ENCODE data around the gene NR3C2.

NR3C2 gene

GRCh38 chr4:148255344-148255720 lies 186.9 kb downstream of the NR3C2 start:
- no peak for DNase-seq

DNA sequence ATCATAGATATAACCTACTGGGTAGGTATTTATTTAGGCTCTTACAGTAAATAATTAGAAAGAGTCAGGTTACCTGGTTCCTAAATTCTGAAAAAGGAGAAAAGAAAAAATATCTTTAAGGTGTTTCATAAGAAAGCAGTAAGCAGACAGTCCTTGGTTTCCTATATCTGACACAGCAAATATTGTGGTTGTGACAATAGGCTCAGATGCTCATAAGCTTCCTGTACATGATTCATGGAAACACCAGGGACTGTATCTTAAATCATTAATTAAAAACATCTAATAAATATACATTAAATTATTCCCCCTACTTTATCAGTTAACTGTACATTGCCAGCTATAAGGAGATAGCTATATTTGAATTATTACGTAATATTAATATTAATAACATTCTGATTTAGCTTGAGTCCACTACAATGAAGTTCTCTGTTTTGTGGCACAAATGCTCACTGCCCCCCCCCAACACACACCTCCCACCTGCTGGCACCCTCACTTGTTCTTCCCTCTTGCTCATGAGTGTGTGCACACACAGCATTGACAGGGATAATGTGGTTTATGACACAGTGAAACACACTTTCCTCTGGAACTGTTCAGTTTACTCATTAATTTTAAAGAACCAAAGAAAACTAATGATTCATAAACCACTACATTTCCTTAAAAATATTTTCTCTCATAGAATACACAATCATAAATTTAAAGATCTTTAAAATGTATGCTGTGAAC lies 187.4 kb downstream of the NR3C2 start:
- no peak for DNase-seq

DNA sequence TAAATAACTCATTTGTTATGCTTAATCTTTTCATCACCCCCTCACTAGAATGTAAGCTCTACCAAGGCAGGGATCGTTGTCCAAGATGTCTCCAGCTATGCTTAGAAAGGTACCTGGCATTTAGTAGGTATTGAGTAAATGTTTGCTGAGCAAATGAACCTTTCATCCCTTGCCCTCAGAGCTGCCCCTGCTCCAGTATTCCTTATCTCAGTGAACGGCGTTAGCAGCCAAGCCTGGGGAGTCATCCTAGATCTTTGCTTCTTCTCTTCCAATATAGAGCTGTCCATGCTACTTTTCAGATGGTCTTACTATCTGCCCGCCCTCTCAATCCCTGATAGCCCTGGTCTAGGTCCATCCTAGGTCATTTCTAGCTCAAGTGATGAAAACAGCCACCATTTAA lies 188.4 kb downstream of the NR3C2 start:
- no peak for DNase-seq

DNA sequence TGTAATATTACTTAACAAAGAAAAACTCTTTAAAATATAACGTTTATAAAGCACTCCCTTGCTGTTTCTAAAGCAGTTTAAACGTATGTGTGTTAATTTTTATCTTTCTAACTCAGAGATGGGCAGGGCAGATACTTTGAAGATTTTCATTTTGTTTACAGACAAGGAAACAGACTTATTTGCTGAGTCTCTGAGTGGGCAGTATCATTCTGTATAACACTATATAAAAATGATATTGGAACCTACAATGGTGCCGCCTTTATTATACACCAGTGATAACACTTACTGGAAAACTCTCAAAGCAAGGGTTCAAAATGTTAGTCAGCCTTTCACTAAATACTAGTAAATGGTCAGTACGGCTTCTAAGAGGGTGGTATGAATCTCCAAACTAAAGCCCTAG lies 193.4 kb downstream of the NR3C2 start:
- DNase-seq: no peak

DNA sequence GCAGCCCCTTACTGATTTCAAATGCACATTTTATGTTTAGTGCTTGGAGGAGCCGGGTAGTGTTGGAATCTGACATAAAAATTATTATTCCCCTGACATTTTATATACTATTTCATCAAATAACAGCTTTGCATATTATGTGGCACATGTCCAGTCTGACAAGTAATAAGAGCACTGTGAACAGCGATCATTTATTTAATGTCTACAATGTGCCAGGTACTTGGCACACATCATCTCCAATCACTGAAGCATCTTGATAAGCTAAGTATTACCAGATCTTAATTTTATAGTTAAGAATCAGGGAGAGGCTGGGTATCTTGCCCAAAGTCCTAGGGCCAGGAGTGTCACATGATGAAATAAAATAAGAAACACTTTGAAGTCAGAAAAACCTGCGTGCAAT lies 197.2 kb downstream of the NR3C2 start:
- no peak for DNase-seq

- no peak for DNase-seq
Observed at GRCh38 chr4:148243837-148244236, 198.4 kb downstream of the NR3C2 start.

- no peak for DNase-seq
Observed at GRCh38 chr4:148240241-148240640, 202.0 kb downstream of the NR3C2 start.

- no peak for DNase-seq
Observed at GRCh38 chr4:148239494-148239985, 202.7 kb downstream of the NR3C2 start.

DNA sequence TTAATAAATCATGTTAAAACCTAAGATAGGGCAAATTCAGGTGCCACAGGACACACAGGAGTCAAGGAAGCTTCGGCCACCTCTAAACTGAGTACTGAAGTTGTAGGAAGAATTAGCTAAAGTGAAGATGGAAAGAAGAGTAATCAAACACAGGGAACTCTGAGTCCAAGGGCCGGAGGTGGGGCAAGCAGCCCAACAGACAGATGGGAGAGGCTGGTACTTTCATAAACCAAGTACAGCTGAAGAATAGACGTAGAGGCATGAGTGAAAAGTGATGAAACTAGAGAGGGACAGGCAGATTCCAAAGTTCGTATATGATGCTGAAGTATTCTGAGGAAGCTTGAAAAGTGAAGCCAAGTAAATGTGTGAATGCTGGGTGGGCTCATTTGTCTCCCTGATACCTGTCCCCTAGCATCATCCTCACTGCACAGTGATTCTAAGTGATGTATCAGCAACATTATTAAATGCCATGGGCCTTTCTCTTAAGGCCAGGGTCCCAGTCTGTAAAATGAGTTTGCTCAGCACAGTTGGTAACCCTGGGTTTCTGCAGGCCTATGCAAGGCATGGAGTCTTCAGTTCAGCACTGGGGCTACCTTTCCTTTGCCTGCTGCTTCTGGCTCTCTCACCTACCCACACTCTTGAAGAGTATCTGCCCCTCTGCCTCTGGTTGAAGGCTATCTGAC lies 203.3 kb downstream of the NR3C2 start:
- DNase-seq: no peak

DNA sequence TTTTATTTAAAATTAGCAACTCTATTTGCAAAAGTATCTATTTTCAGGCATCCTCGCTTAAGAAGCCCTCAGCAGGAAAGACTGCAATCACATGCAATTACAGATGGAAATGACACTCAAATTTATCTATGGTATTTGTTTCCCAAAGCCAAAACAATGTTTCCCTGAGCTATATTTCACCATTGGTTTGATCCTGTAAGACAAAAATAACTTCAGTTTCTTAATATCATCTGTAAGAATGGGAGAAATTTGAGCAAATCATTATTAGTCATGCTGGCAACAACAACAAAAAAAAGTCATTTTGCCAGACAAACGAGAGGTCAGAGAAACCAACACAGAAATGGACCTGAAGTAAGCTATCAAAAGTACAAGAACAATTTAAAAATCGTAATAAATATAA lies 204.1 kb downstream of the NR3C2 start:
- DNase-seq: no peak

- no peak for DNase-seq
Observed at GRCh38 chr4:148235809-148236208, 206.4 kb downstream of the NR3C2 start.

DNA sequence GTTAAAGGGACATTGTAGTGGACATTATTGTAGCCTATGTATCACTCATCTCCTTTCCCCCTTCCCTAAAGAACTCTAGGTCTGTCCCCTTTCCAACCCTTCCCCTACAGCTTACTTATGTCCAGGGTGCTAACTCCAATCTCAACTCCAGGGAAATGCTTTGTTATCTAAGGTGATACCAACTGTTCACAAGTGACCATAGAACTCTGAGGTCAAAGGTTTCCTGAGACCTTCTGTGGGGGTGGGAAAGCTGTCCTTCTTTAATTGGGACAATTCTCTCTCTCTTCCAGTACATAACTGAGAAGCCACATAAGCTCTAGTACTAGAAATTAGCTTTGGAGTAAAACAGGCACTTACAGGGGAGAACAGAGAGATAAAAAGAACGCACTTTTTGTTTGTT lies 212.4 kb downstream of the NR3C2 start:
- no peak for DNase-seq

DNA sequence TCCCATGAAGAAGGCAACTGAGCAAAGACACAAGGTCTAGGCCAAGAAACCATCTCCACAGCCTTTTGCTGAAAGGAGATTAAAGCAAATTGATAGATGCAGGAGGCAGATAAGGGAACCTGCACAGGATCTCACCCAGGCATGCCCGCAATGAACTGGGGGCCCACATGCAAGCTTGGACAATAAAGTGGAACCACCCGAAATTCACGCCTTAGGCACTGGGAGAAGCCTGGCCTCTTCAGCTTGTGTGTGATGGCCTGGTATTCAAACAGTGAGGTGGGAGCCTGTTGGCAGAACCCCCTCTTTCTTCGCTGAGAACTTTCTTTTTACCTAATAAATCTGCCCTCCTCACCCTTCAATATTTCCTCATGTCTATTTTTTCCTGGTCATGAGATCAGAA lies 213.2 kb downstream of the NR3C2 start:
- DNase-seq: no peak

DNA sequence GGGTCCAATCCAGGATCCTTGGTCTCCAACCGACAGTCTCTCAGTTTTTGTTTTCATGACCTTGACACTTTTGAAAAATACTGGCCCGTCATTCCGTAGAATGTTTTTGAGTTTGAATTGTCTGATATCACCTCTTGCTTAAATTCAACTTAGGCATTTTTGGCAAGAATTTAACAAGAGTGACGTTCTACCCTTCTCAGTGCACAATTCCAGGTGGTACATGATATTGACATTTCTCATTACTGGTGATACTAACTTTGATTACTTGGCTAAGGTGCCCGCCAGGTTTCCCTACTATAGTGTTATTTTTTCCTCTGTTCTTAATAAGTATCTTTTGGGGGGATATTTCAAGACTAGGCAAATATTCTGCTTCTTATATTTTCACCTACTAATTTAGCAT lies 215.1 kb downstream of the NR3C2 start:
- no peak for DNase-seq

- DNase-seq: no peak
Observed at GRCh38 chr4:148226341-148226740, 215.9 kb downstream of the NR3C2 start.

DNA sequence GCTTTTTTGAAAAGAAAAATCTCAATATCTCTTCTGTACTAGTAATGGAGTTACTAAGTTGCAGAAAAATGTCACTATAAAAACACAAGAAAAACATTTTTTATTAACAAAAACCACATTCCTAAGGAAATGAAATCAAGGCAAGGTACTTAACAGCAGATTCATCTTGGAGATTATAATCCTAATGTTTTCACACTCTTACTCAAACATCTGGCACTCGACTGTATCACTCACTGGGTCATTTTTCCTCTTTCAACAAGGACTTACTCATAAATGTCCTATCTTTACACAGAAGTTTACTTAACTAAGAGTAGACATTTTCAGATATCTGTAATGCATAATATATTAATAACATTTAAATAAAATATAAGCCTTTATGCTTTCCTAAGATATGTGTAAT lies 216.6 kb downstream of the NR3C2 start:
- DNase-seq: no peak

DNA sequence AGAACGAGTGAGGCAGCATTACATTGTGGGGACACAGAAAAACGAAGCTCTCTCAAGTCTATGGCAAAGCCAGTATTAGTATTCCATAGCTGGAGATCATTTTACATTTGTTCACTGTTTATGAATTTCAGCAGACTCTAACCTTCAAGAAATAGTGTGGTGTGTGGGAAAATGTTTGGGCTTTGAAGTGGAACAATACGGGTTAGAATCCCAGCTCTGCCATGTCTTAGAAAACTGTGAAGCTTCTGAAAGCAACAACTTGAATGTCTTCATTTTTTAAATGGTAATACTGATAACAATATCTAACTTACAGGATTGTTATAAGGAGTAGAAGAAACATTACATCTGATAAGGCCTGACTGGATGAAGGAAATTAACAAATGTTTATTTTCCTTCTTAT lies 217.7 kb downstream of the NR3C2 start:
- DNase-seq: no peak

GRCh38 chr4:148222991-148223660 lies 219.1 kb downstream of the NR3C2 start:
- no peak for DNase-seq

- no peak for DNase-seq
Observed at GRCh38 chr4:148216866-148217814, 225.1 kb downstream of the NR3C2 start.

DNA sequence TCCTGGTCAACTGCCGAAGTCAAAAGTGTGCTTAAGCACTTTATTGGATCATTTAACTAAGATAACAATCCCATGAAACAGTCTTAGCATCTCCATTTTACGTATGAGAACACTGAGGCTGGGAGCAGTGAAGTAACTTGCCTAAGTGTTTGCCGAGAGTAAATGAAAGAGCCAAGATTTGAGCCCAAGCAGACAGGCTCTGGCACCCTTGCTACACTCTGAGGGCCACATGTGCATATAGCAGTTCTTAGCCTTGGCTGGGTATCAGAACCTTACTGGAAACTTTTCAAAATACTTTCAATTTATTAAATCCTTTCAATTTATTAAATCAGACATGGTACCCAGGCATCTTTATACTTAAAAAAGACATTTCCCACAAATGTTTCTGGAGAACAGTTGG lies 225.9 kb downstream of the NR3C2 start:
- no peak for DNase-seq

GRCh38 chr4:148215202-148215601 lies 227.0 kb downstream of the NR3C2 start:
- no peak for DNase-seq

DNA sequence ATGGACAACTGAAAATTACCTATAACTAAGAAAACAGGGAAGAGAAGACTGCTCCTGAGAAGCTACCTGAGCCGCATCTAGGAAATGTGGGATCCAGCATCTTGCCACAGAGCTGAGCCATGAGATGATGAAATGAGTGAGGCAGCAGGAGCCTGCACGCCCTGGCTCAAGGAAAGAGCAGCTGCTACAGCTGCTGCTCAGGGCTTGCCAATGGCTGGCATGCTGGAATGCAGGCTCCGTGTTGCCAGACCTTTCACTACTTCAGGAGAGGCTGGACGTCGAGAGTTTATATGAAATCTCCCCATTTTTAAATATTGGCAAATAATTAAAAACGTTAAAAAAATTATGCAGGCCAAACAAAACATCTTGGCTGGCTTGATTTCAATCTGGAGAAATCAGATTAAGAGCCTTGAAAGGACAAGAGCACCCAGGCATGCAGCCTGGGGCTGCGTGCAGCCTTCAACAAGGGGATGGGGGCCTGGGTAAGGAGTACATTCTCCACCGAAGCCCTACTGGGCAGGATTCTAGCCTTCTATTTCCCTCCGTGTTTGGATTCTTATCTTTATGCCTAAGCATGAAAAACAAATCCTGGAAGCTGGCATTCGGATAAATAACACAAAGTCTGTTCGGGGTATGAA lies 227.6 kb downstream of the NR3C2 start:
- no peak for DNase-seq
